H1 (cell line): Measurements from ENCODE around the gene ZNF212. TPM values are rescaled to one million over a fixed set of nuclear protein-coding genes. Genes with fewer than 3 reads are reported as not detected.

Experiments used
- CTCF ChIA-PET: fragments of 300-600 bp; sonication (Branson Sonifier 250); formaldehyde crosslinking; loops from one replicate; lab custom pipeline; 2021; ENCODE audit not compliant: partially characterized antibody; lab: Charles Lee
- POLR2A ChIA-PET: fragments of 300-600 bp; sonication (Branson Sonifier 250); formaldehyde crosslinking; loops from one replicate; lab custom pipeline; 2021; ENCODE audit warnings: inconsistent platforms; ENCODE audit not compliant: partially characterized antibody; lab: Charles Lee
- DNase-seq, 2 experiments: peaks; one replicate each; pipeline versions ENCODE4 v3.0.0 to v3.0.0-alpha.2; 2010 to 2022; ENCODE audit warnings: low spot score in 2 of 2, low read depth in 1 of 2, mixed read lengths in 1 of 2
- FAIRE-seq: peaks from 2 replicates; lab custom pipeline; 2011; peaks lifted over from hg19 to GRCh38; lab: Jason Lieb, UNC
- H2AFZ ChIP-seq: 2 replicates; pipeline ENCODE4 v1.8.1; 2012; ENCODE audit warnings: low read length, inconsistent platforms
- H2AK5ac ChIP-seq: 2 replicates; pipeline ENCODE4 v1.6.1; 2013; ENCODE audit warnings: low read depth, low read length
- H2BK120ac ChIP-seq: replicated peaks from 2 replicates; pipeline ENCODE3; 2013; ENCODE audit warnings: low read depth, low read length, inconsistent platforms
- H2BK12ac ChIP-seq: 2 replicates; pipeline ENCODE4 v1.6.1; 2013; ENCODE audit warnings: low read depth, low read length
- H2BK15ac ChIP-seq: 2 replicates; pipeline ENCODE4 v1.6.1; 2013; ENCODE audit warnings: low read length
- H2BK20ac ChIP-seq: 2 replicates; pipeline ENCODE4 v1.6.1; 2013; ENCODE audit warnings: low read length
- H2BK5ac ChIP-seq: 2 replicates; pipeline ENCODE4 v1.6.1; 2013; ENCODE audit warnings: low read depth, low read length
- H3K14ac ChIP-seq: 2 replicates; pipeline ENCODE4 v1.6.1; 2013; ENCODE audit warnings: inconsistent platforms; ENCODE audit not compliant: insufficient read length
- H3K18ac ChIP-seq: 2 replicates; pipeline ENCODE4 v1.6.1; 2013; ENCODE audit warnings: low read length; ENCODE audit errors: extremely low read depth
- H3K23ac ChIP-seq: 2 replicates; pipeline ENCODE4 v1.6.1; 2013; ENCODE audit warnings: inconsistent platforms; ENCODE audit not compliant: insufficient read length
- H3K23me2 ChIP-seq: 2 replicates; pipeline ENCODE4 v1.6.1; 2013; ENCODE audit warnings: low read depth, low read length
- H3K27ac ChIP-seq: 2 replicates; pipeline ENCODE4 v1.6.1; 2011; ENCODE audit warnings: low read depth, low read length, inconsistent platforms
- H3K27me3 ChIP-seq, 4 experiments: replicated peaks in 1 of 4; 1 replicate in 1 of 4; 2 replicates in 3 of 4; pipeline versions ENCODE4 v1.6.1 to v1.8.1; 2011 to 2013; ENCODE audit warnings: low read length in 3 of 4, mild to moderate bottlenecking in 3 of 4, inconsistent platforms in 2 of 4, mixed read lengths in 2 of 4, moderate library complexity in 1 of 4; ENCODE audit not compliant: control insufficient read depth in 3 of 4, insufficient read depth in 3 of 4; ENCODE audit errors: extremely low read depth in 1 of 4
- H3K36me3 ChIP-seq, 4 experiments: 2 replicates each; pipeline versions ENCODE4 v1.6.1 to v1.8.1; 2011 to 2013; ENCODE audit warnings: mild to moderate bottlenecking in 4 of 4, low read length in 3 of 4, moderate library complexity in 2 of 4, control low read depth in 1 of 4, inconsistent platforms in 1 of 4; ENCODE audit not compliant: insufficient read depth in 4 of 4, control insufficient read depth in 2 of 4
- H3K4ac ChIP-seq: replicated peaks from 2 replicates; pipeline ENCODE3; 2013; ENCODE audit warnings: low read length, low read depth, mixed read lengths, inconsistent platforms; ENCODE audit not compliant: insufficient read length
- H3K4me1 ChIP-seq, 4 experiments: replicated peaks in 1 of 4; 1 replicate in 1 of 4; 2 replicates in 3 of 4; pipeline versions ENCODE4 v1.6.1 to v1.8.1; 2011 to 2013; ENCODE audit warnings: low read length in 3 of 4, inconsistent platforms in 2 of 4, mixed read lengths in 1 of 4; ENCODE audit not compliant: insufficient read depth in 4 of 4, control insufficient read depth in 3 of 4
- H3K4me2 ChIP-seq, 2 experiments: 2 replicates each; pipeline versions ENCODE4 v1.6.1 to v1.8.1; 2011 to 2013; ENCODE audit warnings: low read depth in 2 of 2, low read length in 2 of 2, control low read depth in 1 of 2, inconsistent platforms in 1 of 2, mild to moderate bottlenecking in 1 of 2; ENCODE audit not compliant: insufficient read depth in 1 of 2
- H3K4me3 ChIP-seq, 4 experiments: fragments of 200-600, 300-600 bp in 1 of 4; sonication (generic), shearing (Covaris generic), sonication (Bioruptor Twin) in 1 of 4; 2 replicates each; pipeline versions ENCODE4 v1.5.1 to v1.8.1; 2011 to 2016; ENCODE audit warnings: low read length in 4 of 4, low read depth in 3 of 4, control low read depth in 2 of 4, inconsistent platforms in 2 of 4, mild to moderate bottlenecking in 2 of 4, mixed read lengths in 1 of 4, moderate library complexity in 1 of 4; ENCODE audit not compliant: insufficient read depth in 2 of 4; ENCODE audit errors: extremely low read depth in 1 of 4
- H3K56ac ChIP-seq: replicated peaks from 2 replicates; pipeline ENCODE3; 2013; ENCODE audit warnings: low read depth, mild to moderate bottlenecking, mixed read lengths, low read length, inconsistent platforms; ENCODE audit not compliant: insufficient read length
- H3K79me1 ChIP-seq: 2 replicates; pipeline ENCODE4 v1.6.1; 2013; ENCODE audit warnings: low read depth, low read length, control low read depth
- H3K79me2 ChIP-seq, 2 experiments: 2 replicates each; pipeline versions ENCODE4 v1.6.1 to v1.8.1; 2012 to 2013; ENCODE audit warnings: low read length in 2 of 2, mild to moderate bottlenecking in 2 of 2, inconsistent platforms in 1 of 2; ENCODE audit not compliant: insufficient read depth in 2 of 2, control insufficient read depth in 1 of 2
- H3K9ac ChIP-seq, 4 experiments: replicated peaks in 1 of 4; 1 replicate in 1 of 4; 2 replicates in 3 of 4; pipeline versions ENCODE4 v1.6.1 to v1.8.1; 2011 to 2013; ENCODE audit warnings: low read depth in 3 of 4, low read length in 3 of 4, control low read depth in 2 of 4, mild to moderate bottlenecking in 2 of 4, moderate library complexity in 2 of 4, inconsistent platforms in 1 of 4; ENCODE audit errors: extremely low read depth in 1 of 4
- H3K9me3 ChIP-seq, 2 experiments: 2 replicates each; pipeline versions ENCODE4 v1.6.1 to v1.8.1; 2012 to 2013; ENCODE audit warnings: mild to moderate bottlenecking in 2 of 2, moderate library complexity in 2 of 2, control low read depth in 1 of 2, inconsistent platforms in 1 of 2, low read depth in 1 of 2, low read length in 1 of 2, mixed read lengths in 1 of 2; ENCODE audit not compliant: insufficient read depth in 2 of 2
- H4K20me1 ChIP-seq, 2 experiments: replicated peaks in 1 of 2; 2 replicates each; pipeline versions ENCODE3 to v1.8.1; 2011 to 2013; ENCODE audit warnings: inconsistent platforms in 2 of 2, low read length in 2 of 2, mild to moderate bottlenecking in 1 of 2; ENCODE audit not compliant: insufficient read depth in 2 of 2, control insufficient read depth in 1 of 2
- H4K5ac ChIP-seq: 2 replicates; pipeline ENCODE4 v1.6.1; 2013; ENCODE audit warnings: low read length, low read depth, mixed read lengths, inconsistent platforms; ENCODE audit not compliant: insufficient read length
- H4K8ac ChIP-seq: 2 replicates; pipeline ENCODE4 v1.8.0; 2013; ENCODE audit warnings: mild to moderate bottlenecking, moderate library complexity, low read length, inconsistent platforms; ENCODE audit not compliant: insufficient read depth; ENCODE audit errors: extremely low read depth
- H4K91ac ChIP-seq: replicated peaks from 2 replicates; pipeline ENCODE3; 2013; ENCODE audit warnings: low read length, mixed read lengths, inconsistent platforms; ENCODE audit not compliant: insufficient read length
- CBX5 ChIP-seq: fragments of 300-800, 300-1000 bp; sonication (generic); IDR thresholded peaks from 2 replicates; pipeline ENCODE4 v1.7.1; 2016; ENCODE audit warnings: antibody characterized with exemption, low read length, low read depth
- KDM5A ChIP-seq: fragments of 200-600 bp; IDR thresholded peaks from 2 replicates; pipeline ENCODE4 v1.7.1; 2012; ENCODE audit warnings: mild to moderate bottlenecking, low read length, inconsistent platforms, mixed read lengths
- POU5F1 ChIP-seq: IDR thresholded peaks from 2 replicates; pipeline ENCODE4 v1.6.1; 2011; ENCODE audit warnings: low read depth, mild to moderate bottlenecking, low read length, moderate library complexity
- SIX5 ChIP-seq: IDR thresholded peaks from 2 replicates; pipeline ENCODE4 v1.6.1; 2011; ENCODE audit warnings: mild to moderate bottlenecking, low read depth, low read length
- SP1 ChIP-seq: IDR thresholded peaks from 2 replicates; pipeline ENCODE4 v1.6.1; 2011; ENCODE audit warnings: low read depth, low read length
- WGBS, 2 experiments: shearing (Covaris generic) in 1 of 2; methylation state at CpG; one replicate each; pipeline versions ENCODE4 v1.1.6 to v1.1.7; 2013 to 2015; ENCODE audit warnings: low lambda C conversion rate in 2 of 2, mixed read lengths in 2 of 2, inconsistent platforms in 1 of 2, low coverage in 1 of 2, missing lambda C conversion rate in 1 of 2; ENCODE audit not compliant: insufficient replicate concordance in 2 of 2, insufficient coverage in 1 of 2, insufficient read length in 1 of 2; ENCODE audit errors: extremely low coverage in 1 of 2, missing lambda C conversion rate in 1 of 2; 5-methylcytosine and 5-hydroxymethylcytosine counted together
- polyA plus RNA-seq, 7 experiments: library from polyadenylated mRNA; depleted of rRNA in 3 of 7; stranded (reverse) in 5 of 7; unstranded in 2 of 7; fragments of >200 nt in 5 of 7; fragments of 200-250 nt in 2 of 7; gene quantifications; 1 replicate in 5 of 7; 2 replicates in 1 of 7; 4 replicates in 1 of 7; pipeline versions ENCODE4 v1.2.1 to v1.2.3, GENCODE V29; 2011 to 2013; ENCODE audit warnings: missing spikeins in 2 of 7, mixed read lengths in 2 of 7
- total RNA-seq: library from RNA; stranded (reverse); fragmentation: NEBNext Ultra II Directional; extraction: Animal tissue kit (Norgen Biotek cat#: 25700); gene quantifications from 2 replicates; pipeline ENCODE4 v1.2.1, GENCODE V29; 2021

ZNF212 gene
- total and polyA plus RNA-seq, 2 of the 8 experiments (the other 6 are each of a cell fraction or from before 2014, with no cell fraction given), result 6.7 to 19.3 TPM

GRCh38 chr7:149245744-149246143, 6.3 kb downstream of the ZNF212 start:
- no peak overlapping the region for H3K9ac ChIP-seq
- no peak overlapping the region for H4K91ac ChIP-seq
- H2BK15ac ChIP-seq, result no peak overlapping the region
- peaks cover 4 to 9% of the 10 kb centered on the region in 2 experiments for H4K20me1 ChIP-seq
- H2BK12ac ChIP-seq, result no peak overlapping the region
- no peak overlapping the region for H2AFZ ChIP-seq
- H3K4me2 ChIP-seq, result no peak overlapping the region
- no peak overlapping the region for H4K5ac ChIP-seq
- H3K4ac ChIP-seq, result no peak overlapping the region
- no peak overlapping the region for H3K27ac ChIP-seq
- no peaks in the 10 kb centered on the region for H3K27me3 ChIP-seq
- no peak overlapping the region for H3K23ac ChIP-seq
- no peaks in the 10 kb centered on the region for H3K4me1 ChIP-seq
- H3K9me3 ChIP-seq, result no peaks in the 10 kb centered on the region
- no peak overlapping the region for H2BK5ac ChIP-seq
- no peak overlapping the region; the same call in 1 of the 2 replicates for H4K8ac ChIP-seq
- POLR2A ChIA-PET, result interaction anchor here (1.3 to 1.7 kb wide), 2 partner anchors 49 to 161 kb away, joined by 3 read pairs; no protein-coding TSS in a partner anchor
- TF ChIP-seq POU5F1 (no peak), SIX5 (no peak), KDM5A (no peak), CBX5 (no peak), SP1 (no peak)
- TF ChIP-seq, all 59 proteins: peak for 0
- FAIRE-seq, result no peak
- H2AK5ac ChIP-seq, result no peak overlapping the region
- H3K14ac ChIP-seq, result no peak overlapping the region
- CTCF ChIA-PET, result interaction anchor here (0.9 kb wide), 1 partner anchor 16 kb away, joined by 3 read pairs; the partner anchor contains the start of gene ZNF783
- no peak overlapping the region for H3K18ac ChIP-seq
- H2BK120ac ChIP-seq, result no peak overlapping the region
- peaks cover 0 to 65% of the 10 kb centered on the region in 2 experiments; a peak in 3 of 4 replicates for H3K79me2 ChIP-seq
- H3K4me3 ChIP-seq, result no peak overlapping the region
- peaks cover 3 to 9% (median 5%) of the 10 kb centered on the region in 4 experiments; a peak in 5 of 8 replicates for H3K36me3 ChIP-seq
- WGBS, 2 experiments, result 93% methylated on average over 5 of the region's 5 CpGs; no CpG with 5 or more reads in 1 of the 2 experiments
- H3K79me1 ChIP-seq, result peaks cover 3% of the 10 kb centered on the region; the same call in 1 of the 2 replicates
- H3K23me2 ChIP-seq, result no peaks in the 10 kb centered on the region
- DNase-seq, result no peak
- H2BK20ac ChIP-seq, result no peak overlapping the region
- no peak overlapping the region for H3K56ac ChIP-seq
